Smooth muscle cell (in vitro differentiated cells): ENCODE data around the gene P2RX1. TPM values are rescaled to one million over a fixed set of nuclear protein-coding genes. Genes with fewer than 3 reads are reported as not detected.

Experiments used
- DNase-seq: peaks from one replicate; lab custom pipeline; 2025; ENCODE audit not compliant: unreplicated experiment; lab: John Stamatoyannopoulos, UW
- H2AFZ ChIP-seq: fragments of 200-600 bp; sonication (generic); 2 replicates; pipeline ENCODE4 v1.6.0; 2016; ENCODE audit warnings: antibody characterized with exemption, low read depth, mild to moderate bottlenecking
- H3F3A ChIP-seq: fragments of 200-600 bp; sonication (generic); 2 replicates; pipeline ENCODE4 v1.6.0; 2017; ENCODE audit warnings: antibody characterized with exemption, low read depth
- H3K27ac ChIP-seq: fragments of 200-600 bp; sonication (generic); 2 replicates; pipeline ENCODE4 v1.5.1; 2016; ENCODE audit warnings: low read depth, mild to moderate bottlenecking
- H3K27me3 ChIP-seq: fragments of 200-600 bp; sonication (generic); 2 replicates; pipeline ENCODE4 v1.6.1; 2016; ENCODE audit warnings: low read depth, mild to moderate bottlenecking
- H3K36me3 ChIP-seq: fragments of 200-600 bp; sonication (generic); 2 replicates; pipeline ENCODE4 v1.5.1; 2016; ENCODE audit warnings: low read depth
- H3K4me1 ChIP-seq: fragments of 200-600 bp; sonication (generic); 2 replicates; pipeline ENCODE4 v1.5.1; 2016; ENCODE audit warnings: low read depth
- H3K4me2 ChIP-seq: fragments of 200-600 bp; sonication (generic); 2 replicates; pipeline ENCODE4 v1.6.0; 2016; ENCODE audit warnings: mild to moderate bottlenecking
- H3K4me3 ChIP-seq: fragments of 200-600 bp; sonication (generic); 2 replicates; pipeline ENCODE4 v1.5.1; 2016; ENCODE audit warnings: mild to moderate bottlenecking
- H3K79me2 ChIP-seq: fragments of 200-600 bp; sonication (generic); 2 replicates; pipeline ENCODE4 v1.6.0; 2016; ENCODE audit warnings: low read depth, mild to moderate bottlenecking
- H3K9ac ChIP-seq: fragments of 200-600 bp; sonication (generic); 2 replicates; pipeline ENCODE4 v1.6.0; 2016; ENCODE audit warnings: low read depth
- H3K9me3 ChIP-seq: fragments of 200-600 bp; sonication (generic); replicated peaks from 2 replicates; pipeline ENCODE4 v1.5.1; 2016; ENCODE audit warnings: low read depth
- H4K20me1 ChIP-seq: fragments of 200-600 bp; sonication (generic); 2 replicates; pipeline ENCODE4 v1.6.0; 2016; ENCODE audit warnings: low read depth
- WGBS: methylation state at CpG from one replicate; pipeline ENCODE4 v1.1.7; 2016; ENCODE audit warnings: low lambda C conversion rate; 5-methylcytosine and 5-hydroxymethylcytosine counted together
- polyA plus RNA-seq: library from polyadenylated mRNA; unstranded; fragments of >200 nt; fragmentation: Nextera tagmentation; extraction: Ambion mirVana; gene quantifications from 2 replicates; pipeline ENCODE4 v1.2.1, GENCODE V29; 2016
- total RNA-seq: library from RNA; depleted of rRNA; stranded (reverse); fragments of >200 nt; gene quantifications from 2 replicates; pipeline ENCODE4 v1.2.3, GENCODE V29; 2014
- TF ChIP-seq, protein P1 (sequence below): fragments of 200-600 bp; sonication (generic); IDR thresholded peaks from 2 replicates; pipeline ENCODE4 v1.5.1; 2017; ENCODE audit warnings: borderline replicate concordance, mild to moderate bottlenecking, antibody characterized with exemption; ENCODE audit not compliant: insufficient read depth, poor library complexity, severe bottlenecking

Gene P2RX1
- total and polyA plus RNA-seq, 2 experiments from 2014 or later = 1.3 to 3.2 TPM

DNA sequence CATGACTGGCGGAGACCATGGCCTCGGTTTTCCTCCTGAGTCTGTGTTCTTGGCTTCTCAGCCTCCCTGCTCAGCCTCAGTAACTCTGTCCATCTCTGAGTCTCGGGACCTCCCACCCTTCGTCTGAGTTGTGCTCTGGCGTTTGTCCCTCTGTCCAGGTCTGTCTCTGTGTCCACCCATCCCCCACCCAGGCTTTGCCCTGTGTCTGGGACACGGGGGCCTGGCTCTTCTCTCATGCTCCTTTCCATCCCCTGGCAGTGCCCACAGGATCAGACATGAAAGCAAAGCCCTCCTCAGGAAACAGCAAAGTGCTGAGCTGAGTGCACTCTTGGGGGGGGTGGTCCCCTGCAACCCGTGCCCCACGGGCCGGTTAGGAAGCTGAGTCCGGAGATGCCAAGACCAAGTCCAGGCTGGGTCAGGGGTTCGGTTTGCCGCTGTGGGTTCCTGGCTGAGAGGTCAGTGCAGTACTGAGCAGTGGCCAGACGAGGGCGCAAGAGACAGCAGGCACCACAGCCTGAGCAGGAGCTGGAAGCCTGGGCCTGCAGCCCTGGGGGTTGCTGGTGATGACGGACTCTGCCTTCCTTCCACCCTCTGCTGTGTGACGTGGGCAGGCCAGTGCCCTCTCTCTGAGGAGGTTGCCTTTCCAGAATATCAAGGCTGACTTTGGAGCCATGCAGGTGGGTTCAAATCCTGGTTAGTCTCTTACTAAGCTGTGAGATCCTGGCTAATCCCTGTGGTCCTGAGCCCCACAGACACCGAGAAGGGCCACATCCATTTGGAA lies 2.5 kb downstream of the P2RX1 start:
- H2AFZ ChIP-seq = no peak overlapping the region
- H3K9me3 ChIP-seq = no peaks in the 10 kb centered on the region
- peak overlapping the region; percentile 56 for H3K4me2 ChIP-seq
- peak; percentile 65 for DNase-seq
- H3K79me2 ChIP-seq = no peaks in the 10 kb centered on the region
- no peaks in the 10 kb centered on the region for H3K36me3 ChIP-seq
- TF ChIP-seq, protein P1, sequence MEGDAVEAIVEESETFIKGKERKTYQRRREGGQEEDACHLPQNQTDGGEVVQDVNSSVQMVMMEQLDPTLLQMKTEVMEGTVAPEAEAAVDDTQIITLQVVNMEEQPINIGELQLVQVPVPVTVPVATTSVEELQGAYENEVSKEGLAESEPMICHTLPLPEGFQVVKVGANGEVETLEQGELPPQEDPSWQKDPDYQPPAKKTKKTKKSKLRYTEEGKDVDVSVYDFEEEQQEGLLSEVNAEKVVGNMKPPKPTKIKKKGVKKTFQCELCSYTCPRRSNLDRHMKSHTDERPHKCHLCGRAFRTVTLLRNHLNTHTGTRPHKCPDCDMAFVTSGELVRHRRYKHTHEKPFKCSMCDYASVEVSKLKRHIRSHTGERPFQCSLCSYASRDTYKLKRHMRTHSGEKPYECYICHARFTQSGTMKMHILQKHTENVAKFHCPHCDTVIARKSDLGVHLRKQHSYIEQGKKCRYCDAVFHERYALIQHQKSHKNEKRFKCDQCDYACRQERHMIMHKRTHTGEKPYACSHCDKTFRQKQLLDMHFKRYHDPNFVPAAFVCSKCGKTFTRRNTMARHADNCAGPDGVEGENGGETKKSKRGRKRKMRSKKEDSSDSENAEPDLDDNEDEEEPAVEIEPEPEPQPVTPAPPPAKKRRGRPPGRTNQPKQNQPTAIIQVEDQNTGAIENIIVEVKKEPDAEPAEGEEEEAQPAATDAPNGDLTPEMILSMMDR = peak; percentile 97
- no peaks in the 10 kb centered on the region for H3K27me3 ChIP-seq
- no peaks in the 10 kb centered on the region for H4K20me1 ChIP-seq
- H3K27ac ChIP-seq = no peak overlapping the region
- H3F3A ChIP-seq = no peaks in the 10 kb centered on the region
- no peaks in the 10 kb centered on the region for H3K4me1 ChIP-seq
- 35% methylated on average over 17 of the region's 17 CpGs for WGBS
- H3K9ac ChIP-seq = no peak overlapping the region
- no peak overlapping the region for H3K4me3 ChIP-seq

DNA sequence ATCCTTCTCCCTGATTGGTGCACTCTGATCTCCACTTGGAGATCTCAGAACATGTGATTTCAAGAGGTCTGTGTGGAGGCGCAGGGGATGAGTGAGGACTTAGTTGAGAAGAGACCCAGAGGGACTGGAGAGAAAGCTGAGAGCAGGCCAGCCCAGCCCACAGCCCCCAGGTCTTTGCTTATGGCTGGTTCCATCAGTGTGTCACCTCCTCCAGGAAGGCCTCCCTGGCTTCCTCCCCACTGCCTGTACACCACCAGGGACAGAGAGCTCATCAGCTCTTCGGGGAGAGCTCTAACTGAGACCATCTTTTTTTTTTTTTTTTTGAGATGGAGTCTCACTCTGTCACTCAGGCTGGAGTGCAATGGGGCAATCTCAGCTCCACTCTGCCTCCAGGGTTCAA lies 3.4 kb downstream of the P2RX1 start:
- H3F3A ChIP-seq = no peaks in the 10 kb centered on the region
- no peaks in the 10 kb centered on the region for H3K79me2 ChIP-seq
- H3K9ac ChIP-seq = no peak overlapping the region
- no peak overlapping the region for H3K4me3 ChIP-seq
- no peaks in the 10 kb centered on the region for H3K9me3 ChIP-seq
- DNase-seq = no peak
- no peak overlapping the region for H2AFZ ChIP-seq
- H3K27ac ChIP-seq = no peak overlapping the region
- 94% methylated on average over 2 of the region's 2 CpGs for WGBS
- no peaks in the 10 kb centered on the region for H3K36me3 ChIP-seq
- H3K27me3 ChIP-seq = no peaks in the 10 kb centered on the region
- H3K4me2 ChIP-seq = no peak overlapping the region
- H4K20me1 ChIP-seq = no peaks in the 10 kb centered on the region
- TF ChIP-seq, protein P1 = no peak
- no peaks in the 10 kb centered on the region for H3K4me1 ChIP-seq

DNA sequence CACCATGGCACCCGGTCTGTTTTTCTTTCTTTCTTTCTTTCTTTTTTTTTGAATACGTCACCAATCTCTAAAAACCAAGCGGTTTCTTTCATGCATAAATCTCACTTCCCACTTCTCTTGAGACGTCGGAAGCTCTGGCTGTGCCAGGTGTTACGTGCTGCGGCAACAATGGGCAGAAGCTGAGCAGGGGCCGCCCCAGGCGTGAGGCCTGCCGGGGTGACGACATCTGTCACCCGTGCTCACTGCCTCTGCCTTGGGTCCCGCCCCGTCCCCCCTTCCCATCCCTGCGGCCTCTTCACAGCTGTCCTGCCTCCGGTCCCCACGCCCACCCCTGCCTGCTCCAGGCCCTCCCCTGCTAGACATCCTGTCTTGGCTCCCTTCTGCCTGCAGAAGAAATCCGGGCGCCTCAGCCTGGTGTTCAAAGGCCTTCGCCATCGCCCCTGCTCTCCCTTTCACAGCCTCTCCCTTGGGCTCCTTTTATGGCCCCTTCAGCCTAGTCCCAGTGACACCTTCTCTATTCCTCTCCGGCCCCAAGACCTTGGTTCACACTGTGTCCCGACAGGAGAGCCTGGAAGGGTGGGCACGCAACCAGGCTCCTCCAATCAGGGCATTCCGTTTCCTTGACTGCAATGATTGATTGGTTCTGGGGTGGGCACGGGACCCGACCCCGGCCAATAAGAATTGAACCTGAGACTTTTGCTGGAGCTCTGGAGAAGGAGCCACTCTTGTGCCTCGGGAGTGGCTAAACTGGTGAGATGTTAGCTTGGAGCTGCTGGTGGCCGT lies 4.8 kb downstream of the P2RX1 start:
- WGBS = 91% methylated on average over 27 of the region's 30 CpGs
- Histone ChIP-seq H3K27ac (no peak overlapping the region), H3K4me1 (no peaks in the 10 kb centered on the region), H3K9ac (no peak overlapping the region), H4K20me1 (no peaks in the 10 kb centered on the region), H3K79me2 (no peaks in the 10 kb centered on the region), H3K4me2 (no peak overlapping the region), H3K27me3 (no peaks in the 10 kb centered on the region), H3F3A (no peaks in the 10 kb centered on the region), H2AFZ (no peak overlapping the region), H3K36me3 (no peaks in the 10 kb centered on the region), H3K9me3 (no peaks in the 10 kb centered on the region), H3K4me3 (no peak overlapping the region)
- DNase-seq = no peak
- TF ChIP-seq, protein P1 = no peak
